Germinal center (tissue), 1 donor: ENCODE measurements around the gene ATPAF2.

Experiments
- DNase-seq: peaks from one replicate; pipeline ENCODE4 v3.0.0; 2012; ENCODE audit warnings: mixed read lengths, low spot score

Gene ATPAF2

GRCh38 chr17:17985555-17985954 is 53.4 kb downstream of the ATPAF2 start:
- DNase-seq: no peak

- no peak for DNase-seq
Measured at GRCh38 chr17:17985153-17985552, 53.8 kb downstream of the ATPAF2 start.

GRCh38 chr17:17983776-17984175 is 55.2 kb downstream of the ATPAF2 start:
- no peak for DNase-seq

GRCh38 chr17:17983376-17983775 is 55.6 kb downstream of the ATPAF2 start:
- no peak for DNase-seq

- no peak for DNase-seq
Measured at GRCh38 chr17:17982801-17983200, 56.2 kb downstream of the ATPAF2 start.

GRCh38 chr17:17981330-17981729 is 57.6 kb downstream of the ATPAF2 start:
- DNase-seq: no peak

- DNase-seq: no peak
Measured at GRCh38 chr17:17979778-17980177, 59.2 kb downstream of the ATPAF2 start.

GRCh38 chr17:17978481-17979424 is 60.2 kb downstream of the ATPAF2 start:
- no peak for DNase-seq

- no peak for DNase-seq
Measured at GRCh38 chr17:17976931-17977570, 61.9 kb downstream of the ATPAF2 start.

- no peak for DNase-seq
Measured at GRCh38 chr17:17975436-17975835, 63.5 kb downstream of the ATPAF2 start.

- no peak for DNase-seq
Measured at GRCh38 chr17:17972952-17973254, 66.1 kb downstream of the ATPAF2 start.

GRCh38 chr17:17972126-17972951 is 66.6 kb downstream of the ATPAF2 start, which contains the start of the genes DRC3 and TOM1L2:
Gene DRC3, plus strand, starts transcription at chr17:17972862. Its CDS starts 4,737 bp downstream, at chr17:17977599.
Gene TOM1L2, minus strand, starts transcription at chr17:17972400. Its CDS starts 87 bp downstream, at chr17:17972313.
- peak; percentile 100 for DNase-seq

GRCh38 chr17:17971431-17972125 is 67.4 kb downstream of the ATPAF2 start:
- DNase-seq: peak; percentile 19

GRCh38 chr17:17970699-17971430 is 68.1 kb downstream of the ATPAF2 start:
- no peak for DNase-seq
